H9 (cell line): ENCODE measurements around the gene CRAMP1. TPM values are rescaled to one million over a fixed set of nuclear protein-coding genes. Genes with fewer than 3 reads are reported as not detected.

Experiments used
- DNase-seq: peaks from one replicate; pipeline ENCODE4 v3.0.0-alpha.2; 2017
- H2AFZ ChIP-seq: one replicate; pipeline ENCODE4 v1.6.1; 2013; ENCODE audit warnings: mild to moderate bottlenecking, low read length, control low read depth, moderate library complexity
- H2AK5ac ChIP-seq: 2 replicates; pipeline ENCODE4 v1.6.1; 2013; ENCODE audit warnings: low read length, control low read depth, mixed read lengths; ENCODE audit not compliant: insufficient read length
- H2BK120ac ChIP-seq: one replicate; pipeline ENCODE4 v1.6.1; 2013; ENCODE audit warnings: low read depth, mild to moderate bottlenecking, low read length, control low read depth, inconsistent platforms; ENCODE audit not compliant: poor library complexity, severe bottlenecking
- H2BK12ac ChIP-seq: 2 replicates; pipeline ENCODE4 v1.6.1; 2013; ENCODE audit warnings: low read length, control low read depth, mixed read lengths, low read depth; ENCODE audit not compliant: insufficient read length
- H2BK15ac ChIP-seq: 2 replicates; pipeline ENCODE4 v1.6.1; 2013; ENCODE audit warnings: low read depth, low read length, control low read depth
- H2BK20ac ChIP-seq: one replicate; pipeline ENCODE4 v1.6.1; 2013; ENCODE audit warnings: low read depth, mild to moderate bottlenecking, low read length, control low read depth, inconsistent platforms; ENCODE audit not compliant: poor library complexity, severe bottlenecking
- H2BK5ac ChIP-seq: 2 replicates; pipeline ENCODE4 v1.6.1; 2013; ENCODE audit warnings: low read length, control low read depth, mixed read lengths; ENCODE audit not compliant: insufficient read length
- H3K14ac ChIP-seq: 2 replicates; pipeline ENCODE4 v1.6.1; 2013; ENCODE audit warnings: low read length, control low read depth; ENCODE audit not compliant: insufficient read depth
- H3K18ac ChIP-seq: 2 replicates; pipeline ENCODE4 v1.6.1; 2013; ENCODE audit warnings: low read depth, mild to moderate bottlenecking, mixed read lengths, low read length, control low read depth; ENCODE audit not compliant: insufficient read length
- H3K23ac ChIP-seq: 2 replicates; pipeline ENCODE4 v1.6.1; 2013; ENCODE audit warnings: low read length, control low read depth, mixed read lengths, low read depth; ENCODE audit not compliant: insufficient read length
- H3K23me2 ChIP-seq: 2 replicates; pipeline ENCODE4 v1.6.1; 2013; ENCODE audit warnings: low read depth, mild to moderate bottlenecking, mixed read lengths, low read length, control low read depth; ENCODE audit not compliant: insufficient read length, poor library complexity, severe bottlenecking
- H3K27ac ChIP-seq: 2 replicates; pipeline ENCODE4 v1.5.1; 2013; ENCODE audit warnings: low read length, control low read depth, mixed read lengths, low read depth; ENCODE audit not compliant: insufficient read length
- H3K27me3 ChIP-seq: 2 replicates; pipeline ENCODE4 v1.6.1; 2013; ENCODE audit warnings: low read length, control low read depth, inconsistent platforms; ENCODE audit not compliant: insufficient read depth
- H3K4ac ChIP-seq: 2 replicates; pipeline ENCODE4 v1.6.1; 2013; ENCODE audit warnings: low read depth, mild to moderate bottlenecking, control low read depth, inconsistent platforms, low read length, moderate library complexity
- H3K4me1 ChIP-seq: 2 replicates; pipeline ENCODE4 v1.6.1; 2013; ENCODE audit warnings: low read length, control low read depth, inconsistent platforms; ENCODE audit not compliant: insufficient read depth
- H3K4me2 ChIP-seq: 2 replicates; pipeline ENCODE4 v1.6.1; 2013; ENCODE audit warnings: low read length, control low read depth, mixed read lengths; ENCODE audit not compliant: insufficient read length, insufficient read depth
- H3K56ac ChIP-seq: 2 replicates; pipeline ENCODE4 v1.6.1; 2013; ENCODE audit warnings: low read depth, mild to moderate bottlenecking, mixed read lengths, low read length, control low read depth; ENCODE audit not compliant: insufficient read length
- H3K79me1 ChIP-seq: 2 replicates; pipeline ENCODE4 v1.6.1; 2013; ENCODE audit warnings: low read depth, mild to moderate bottlenecking, moderate library complexity, low read length, control low read depth, inconsistent platforms; ENCODE audit not compliant: insufficient read depth, poor library complexity, severe bottlenecking
- H3K79me2 ChIP-seq: 2 replicates; pipeline ENCODE4 v1.6.1; 2013; ENCODE audit warnings: low read length, control low read depth, inconsistent platforms; ENCODE audit not compliant: insufficient read depth
- H3K9ac ChIP-seq: 2 replicates; pipeline ENCODE4 v1.6.1; 2013; ENCODE audit warnings: low read length, control low read depth, mixed read lengths; ENCODE audit not compliant: insufficient read length; ENCODE audit errors: extremely low read depth
- H3K9me3 ChIP-seq: one replicate; pipeline ENCODE4 v1.6.1; 2013; ENCODE audit warnings: low read depth, low read length, inconsistent platforms; ENCODE audit not compliant: control insufficient read depth
- H3T11ph ChIP-seq: one replicate; pipeline ENCODE4 v1.6.1; 2013; ENCODE audit warnings: mild to moderate bottlenecking, low read length, control low read depth, inconsistent platforms
- H4K20me1 ChIP-seq: one replicate; pipeline ENCODE4 v1.6.1; 2013; ENCODE audit not compliant: control insufficient read depth, insufficient read length, insufficient read depth
- H4K5ac ChIP-seq: 2 replicates; pipeline ENCODE4 v1.6.1; 2013; ENCODE audit warnings: low read depth, mild to moderate bottlenecking, mixed read lengths, low read length, control low read depth; ENCODE audit not compliant: insufficient read length
- H4K8ac ChIP-seq: replicated peaks from 2 replicates; pipeline ENCODE4 v1.6.1; 2013; ENCODE audit warnings: low read length, control low read depth, mixed read lengths, low read depth; ENCODE audit not compliant: insufficient read length
- H4K91ac ChIP-seq: 2 replicates; pipeline ENCODE4 v1.6.1; 2013; ENCODE audit warnings: low read depth, mild to moderate bottlenecking, moderate library complexity, mixed read lengths, low read length, control low read depth; ENCODE audit not compliant: insufficient read length
- H3K27ac Mint-ChIP-seq, 3 experiments: 2 replicates in 2 of 3; 3 replicates in 1 of 3; pipeline ENCODE4 v1.8.0; 2020 to 2021; ENCODE audit warnings: mixed read lengths in 3 of 3, mild to moderate bottlenecking in 1 of 3, moderate library complexity in 1 of 3
- H3K27me3 Mint-ChIP-seq: 2 replicates; pipeline ENCODE4 v1.8.0; 2021; ENCODE audit warnings: low read depth, mild to moderate bottlenecking, moderate library complexity, mixed read lengths
- H3K36me3 Mint-ChIP-seq, 3 experiments: 2 replicates in 2 of 3; 3 replicates in 1 of 3; pipeline ENCODE4 v1.8.0; 2020 to 2021; ENCODE audit warnings: low read depth in 3 of 3, mixed read lengths in 3 of 3; ENCODE audit not compliant: insufficient read depth in 1 of 3
- H3K4me1 Mint-ChIP-seq, 2 experiments: 2 replicates each; pipeline ENCODE4 v1.8.0; 2020; ENCODE audit warnings: mixed read lengths in 2 of 2
- H3K4me3 Mint-ChIP-seq, 2 experiments: 2 replicates in 1 of 2; 3 replicates in 1 of 2; pipeline ENCODE4 v1.8.0; 2020 to 2021; ENCODE audit warnings: mild to moderate bottlenecking in 2 of 2, mixed read lengths in 2 of 2, moderate library complexity in 1 of 2
- H3K9me3 Mint-ChIP-seq, 2 experiments: 2 replicates in 1 of 2; 3 replicates in 1 of 2; pipeline ENCODE4 v1.8.0; 2020; ENCODE audit warnings: mild to moderate bottlenecking in 2 of 2, mixed read lengths in 2 of 2, moderate library complexity in 1 of 2
- WGBS: extraction: QIAGEN DNeasy Blood & Tissue Kit; methylation state at CpG from one replicate; pipeline ENCODE4 v1.1.7; 2013; ENCODE audit warnings: missing lambda C conversion rate, low lambda C conversion rate, mixed read lengths; ENCODE audit not compliant: insufficient read length; ENCODE audit errors: extremely low coverage; 5-methylcytosine and 5-hydroxymethylcytosine counted together
- total RNA-seq: library from RNA; stranded (reverse); gene quantifications from 2 replicates; pipeline ENCODE4 v1.2.1, GENCODE V29; 2021
- TF ChIP-seq, protein P1 (sequence below): fragments of 200-600 bp; sonication (generic); conservative IDR thresholded peaks from 3 replicates; pipeline ENCODE4 v1.8.0; 2021; ENCODE audit warnings: antibody characterized with exemption, mild to moderate bottlenecking

The CRAMP1 gene
- total RNA-seq, 1 experiment from 2014 or later = 46.2 TPM

DNA sequence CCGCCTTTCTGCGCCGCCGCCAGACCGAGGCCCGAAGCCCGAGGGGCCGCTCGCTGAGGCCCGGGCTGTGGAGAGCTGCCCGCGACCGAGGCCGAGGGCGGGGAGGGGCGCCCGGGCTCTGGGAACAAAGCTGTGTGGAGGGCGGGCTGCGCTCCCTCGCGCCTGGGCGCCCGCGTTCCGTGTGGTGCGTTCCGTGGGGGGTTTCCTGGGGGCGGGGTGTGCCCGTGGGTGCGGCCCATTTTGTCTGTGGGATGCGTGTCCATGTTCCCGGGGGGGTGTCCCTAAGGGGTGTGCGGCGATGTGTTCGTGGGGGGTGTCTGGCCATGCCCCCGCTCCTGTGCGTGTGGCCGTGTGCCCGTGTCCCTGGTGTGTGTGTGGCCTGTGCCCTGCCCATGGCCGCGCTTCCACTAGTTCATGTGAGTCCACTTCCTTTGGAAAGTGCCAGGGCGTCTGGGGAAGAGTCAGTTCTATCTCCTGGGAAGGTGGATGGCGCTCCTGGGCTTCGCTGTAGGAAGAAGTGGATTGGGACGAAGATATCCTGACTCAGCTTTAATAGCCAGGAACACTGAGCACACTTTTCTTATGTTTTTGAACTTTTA, 66.4 kb downstream of the CRAMP1 start:
- no peak overlapping the region for H2AK5ac ChIP-seq
- no peaks in the 10 kb centered on the region for H3K27me3 ChIP-seq
- no peaks in the 10 kb centered on the region for H3K4me1 ChIP-seq
- H4K8ac ChIP-seq = no peak overlapping the region
- H3K36me3 Mint-ChIP-seq = peaks cover 8 to 59% (median 44%) of the 10 kb centered on the region in 3 experiments; a peak in 6 of 7 replicates
- no peak overlapping the region for H3T11ph ChIP-seq
- H3K27ac Mint-ChIP-seq = peak overlapping the region; percentile 80 to 98 (median 95); a peak in 6 of 7 replicates
- no peak overlapping the region for H2AFZ ChIP-seq
- no peaks in the 10 kb centered on the region; the same call in 1 of the 2 replicates for H3K27me3 Mint-ChIP-seq
- no peak for DNase-seq
- H3K9me3 Mint-ChIP-seq = no peaks in the 10 kb centered on the region
- H3K14ac ChIP-seq = peak overlapping the region; percentile 66
- no peak overlapping the region for H2BK120ac ChIP-seq
- H2BK20ac ChIP-seq = no peak overlapping the region
- H4K91ac ChIP-seq = no peak overlapping the region
- H2BK15ac ChIP-seq = no peak overlapping the region
- no peaks in the 10 kb centered on the region for H3K9me3 ChIP-seq
- 0 out of 2 replicates have a peak overlapping the region, but pooled peaks have one; percentile 53 for H3K4ac ChIP-seq
- peak overlapping the region; percentile 98 for H3K4me2 ChIP-seq
- H3K4me3 Mint-ChIP-seq = peak overlapping the region; percentile 98 to 99
- no CpG with 5 or more reads among the region's 45 CpGs for WGBS
- peak overlapping the region; percentile 24 for H4K5ac ChIP-seq
- peak overlapping the region; percentile 83 for H3K9ac ChIP-seq
- H3K23me2 ChIP-seq = peaks cover 6% of the 10 kb centered on the region
- peaks cover 29 to 31% of the 10 kb centered on the region in 2 experiments for H3K4me1 Mint-ChIP-seq
- peaks cover 3% of the 10 kb centered on the region for H3K79me1 ChIP-seq
- peaks cover 4% of the 10 kb centered on the region for H4K20me1 ChIP-seq
- H3K18ac ChIP-seq = peak overlapping the region; percentile 82
- H3K27ac ChIP-seq = no peak overlapping the region
- H3K23ac ChIP-seq = no peak overlapping the region
- H3K79me2 ChIP-seq = peaks cover 46% of the 10 kb centered on the region
- H2BK5ac ChIP-seq = no peak overlapping the region
- no peak overlapping the region for H2BK12ac ChIP-seq
- TF ChIP-seq, protein P1, sequence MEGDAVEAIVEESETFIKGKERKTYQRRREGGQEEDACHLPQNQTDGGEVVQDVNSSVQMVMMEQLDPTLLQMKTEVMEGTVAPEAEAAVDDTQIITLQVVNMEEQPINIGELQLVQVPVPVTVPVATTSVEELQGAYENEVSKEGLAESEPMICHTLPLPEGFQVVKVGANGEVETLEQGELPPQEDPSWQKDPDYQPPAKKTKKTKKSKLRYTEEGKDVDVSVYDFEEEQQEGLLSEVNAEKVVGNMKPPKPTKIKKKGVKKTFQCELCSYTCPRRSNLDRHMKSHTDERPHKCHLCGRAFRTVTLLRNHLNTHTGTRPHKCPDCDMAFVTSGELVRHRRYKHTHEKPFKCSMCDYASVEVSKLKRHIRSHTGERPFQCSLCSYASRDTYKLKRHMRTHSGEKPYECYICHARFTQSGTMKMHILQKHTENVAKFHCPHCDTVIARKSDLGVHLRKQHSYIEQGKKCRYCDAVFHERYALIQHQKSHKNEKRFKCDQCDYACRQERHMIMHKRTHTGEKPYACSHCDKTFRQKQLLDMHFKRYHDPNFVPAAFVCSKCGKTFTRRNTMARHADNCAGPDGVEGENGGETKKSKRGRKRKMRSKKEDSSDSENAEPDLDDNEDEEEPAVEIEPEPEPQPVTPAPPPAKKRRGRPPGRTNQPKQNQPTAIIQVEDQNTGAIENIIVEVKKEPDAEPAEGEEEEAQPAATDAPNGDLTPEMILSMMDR = no peak
- no peak overlapping the region for H3K56ac ChIP-seq
